PFSK-1 (cell line): ENCODE measurements around the gene VEZF1.

Experiments
- POLR2AphosphoS5 ChIP-seq: IDR thresholded peaks from 2 replicates; pipeline ENCODE4 v1.6.1; 2012; ENCODE audit warnings: low read depth, mild to moderate bottlenecking, control low read depth, low read length, moderate library complexity
- SIN3A ChIP-seq: IDR thresholded peaks from 2 replicates; pipeline ENCODE4 v1.6.1; 2012; ENCODE audit warnings: mild to moderate bottlenecking, low read length, moderate library complexity, borderline replicate concordance; ENCODE audit not compliant: insufficient read depth
- TAF1 ChIP-seq: IDR thresholded peaks from 2 replicates; pipeline ENCODE4 v1.6.1; 2012; ENCODE audit warnings: low read length, control low read depth, borderline replicate concordance; ENCODE audit not compliant: insufficient read depth
- TF ChIP-seq, protein P1 (sequence below), 2 experiments: IDR thresholded peaks; 2 replicates each; pipeline versions ENCODE4 v1.6.1 to v1.8.0; 2011 to 2012; ENCODE audit warnings: low read depth in 2 of 2, low read length in 2 of 2, control low read depth in 1 of 2, inconsistent platforms in 1 of 2, mild to moderate bottlenecking in 1 of 2, moderate library complexity in 1 of 2; ENCODE audit not compliant: insufficient read depth in 1 of 2

DNA sequence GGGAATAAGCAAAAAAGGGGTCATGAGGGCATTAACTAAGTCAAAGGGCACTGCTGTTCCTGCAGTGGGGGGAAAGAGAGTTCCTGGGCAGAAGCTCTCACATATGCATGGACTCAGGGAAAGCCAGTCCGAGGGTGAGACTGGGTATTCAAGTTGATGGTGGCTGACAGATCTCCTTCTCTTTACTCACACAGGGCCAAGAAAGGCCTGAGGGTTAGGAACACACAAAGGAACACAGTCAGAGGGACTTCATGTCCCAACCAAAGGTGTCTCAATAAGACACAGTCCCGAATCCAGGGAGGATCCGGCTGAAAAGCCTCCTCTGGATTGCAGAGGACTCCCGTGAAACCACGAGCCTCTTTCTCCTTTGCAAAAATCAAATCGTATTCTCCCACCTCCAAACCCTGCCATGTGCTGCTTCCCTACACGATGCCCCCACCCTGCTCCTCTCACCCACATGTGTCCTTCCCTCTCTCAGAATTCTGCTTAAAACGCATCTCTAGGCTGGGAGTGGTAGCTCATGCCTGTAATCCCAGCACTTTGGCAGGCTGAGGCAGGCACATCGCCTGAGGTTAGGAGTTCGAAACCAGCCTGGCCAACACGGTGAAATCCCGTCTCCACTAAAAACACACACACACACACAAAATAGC lies 56.4 kb downstream of the VEZF1 start:
- TF ChIP-seq POLR2AphosphoS5 (no peak), TAF1 (no peak), SIN3A (no peak)
- TF ChIP-seq, protein P1, sequence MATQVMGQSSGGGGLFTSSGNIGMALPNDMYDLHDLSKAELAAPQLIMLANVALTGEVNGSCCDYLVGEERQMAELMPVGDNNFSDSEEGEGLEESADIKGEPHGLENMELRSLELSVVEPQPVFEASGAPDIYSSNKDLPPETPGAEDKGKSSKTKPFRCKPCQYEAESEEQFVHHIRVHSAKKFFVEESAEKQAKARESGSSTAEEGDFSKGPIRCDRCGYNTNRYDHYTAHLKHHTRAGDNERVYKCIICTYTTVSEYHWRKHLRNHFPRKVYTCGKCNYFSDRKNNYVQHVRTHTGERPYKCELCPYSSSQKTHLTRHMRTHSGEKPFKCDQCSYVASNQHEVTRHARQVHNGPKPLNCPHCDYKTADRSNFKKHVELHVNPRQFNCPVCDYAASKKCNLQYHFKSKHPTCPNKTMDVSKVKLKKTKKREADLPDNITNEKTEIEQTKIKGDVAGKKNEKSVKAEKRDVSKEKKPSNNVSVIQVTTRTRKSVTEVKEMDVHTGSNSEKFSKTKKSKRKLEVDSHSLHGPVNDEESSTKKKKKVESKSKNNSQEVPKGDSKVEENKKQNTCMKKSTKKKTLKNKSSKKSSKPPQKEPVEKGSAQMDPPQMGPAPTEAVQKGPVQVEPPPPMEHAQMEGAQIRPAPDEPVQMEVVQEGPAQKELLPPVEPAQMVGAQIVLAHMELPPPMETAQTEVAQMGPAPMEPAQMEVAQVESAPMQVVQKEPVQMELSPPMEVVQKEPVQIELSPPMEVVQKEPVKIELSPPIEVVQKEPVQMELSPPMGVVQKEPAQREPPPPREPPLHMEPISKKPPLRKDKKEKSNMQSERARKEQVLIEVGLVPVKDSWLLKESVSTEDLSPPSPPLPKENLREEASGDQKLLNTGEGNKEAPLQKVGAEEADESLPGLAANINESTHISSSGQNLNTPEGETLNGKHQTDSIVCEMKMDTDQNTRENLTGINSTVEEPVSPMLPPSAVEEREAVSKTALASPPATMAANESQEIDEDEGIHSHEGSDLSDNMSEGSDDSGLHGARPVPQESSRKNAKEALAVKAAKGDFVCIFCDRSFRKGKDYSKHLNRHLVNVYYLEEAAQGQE (IDR thresholded peaks at IDR 0.05; ENCODE audit: insufficient read depth in 1 of 2, low read depth in 2 of 2, low read length in 2 of 2), result no peak
